Measurements from ENCODE around the gene PITX2.

PITX2 gene

DNA sequence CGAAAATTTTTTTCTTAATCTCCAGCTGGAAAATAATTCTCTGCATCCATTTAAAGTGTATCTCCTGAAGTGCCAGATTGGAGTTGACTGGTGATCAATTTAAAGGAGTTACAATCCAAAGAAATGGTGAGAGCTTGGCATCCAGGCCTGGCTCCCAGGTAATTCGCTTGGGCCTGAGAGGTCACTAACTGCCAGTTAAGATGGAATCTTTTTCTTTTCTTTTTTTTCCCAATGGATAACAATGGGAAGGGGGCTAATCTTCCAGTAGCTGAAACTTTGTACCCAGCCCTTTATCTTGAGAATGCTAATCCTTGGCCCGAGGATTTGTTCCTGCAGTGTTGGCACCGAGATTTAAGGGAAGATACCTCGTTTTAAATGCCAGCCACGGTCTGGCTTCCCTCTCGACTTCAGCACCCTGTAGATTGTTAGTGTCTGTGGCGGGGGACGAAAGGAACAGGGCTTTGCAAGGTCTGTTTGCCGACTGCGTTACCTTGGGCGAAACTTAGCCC is 13.3 kb upstream of the PITX2 start:
- no peak for DNase-seq

- no peak for DNase-seq
Observed at GRCh38 chr4:110635163-110635865, 12.4 kb upstream of the PITX2 start.

DNA sequence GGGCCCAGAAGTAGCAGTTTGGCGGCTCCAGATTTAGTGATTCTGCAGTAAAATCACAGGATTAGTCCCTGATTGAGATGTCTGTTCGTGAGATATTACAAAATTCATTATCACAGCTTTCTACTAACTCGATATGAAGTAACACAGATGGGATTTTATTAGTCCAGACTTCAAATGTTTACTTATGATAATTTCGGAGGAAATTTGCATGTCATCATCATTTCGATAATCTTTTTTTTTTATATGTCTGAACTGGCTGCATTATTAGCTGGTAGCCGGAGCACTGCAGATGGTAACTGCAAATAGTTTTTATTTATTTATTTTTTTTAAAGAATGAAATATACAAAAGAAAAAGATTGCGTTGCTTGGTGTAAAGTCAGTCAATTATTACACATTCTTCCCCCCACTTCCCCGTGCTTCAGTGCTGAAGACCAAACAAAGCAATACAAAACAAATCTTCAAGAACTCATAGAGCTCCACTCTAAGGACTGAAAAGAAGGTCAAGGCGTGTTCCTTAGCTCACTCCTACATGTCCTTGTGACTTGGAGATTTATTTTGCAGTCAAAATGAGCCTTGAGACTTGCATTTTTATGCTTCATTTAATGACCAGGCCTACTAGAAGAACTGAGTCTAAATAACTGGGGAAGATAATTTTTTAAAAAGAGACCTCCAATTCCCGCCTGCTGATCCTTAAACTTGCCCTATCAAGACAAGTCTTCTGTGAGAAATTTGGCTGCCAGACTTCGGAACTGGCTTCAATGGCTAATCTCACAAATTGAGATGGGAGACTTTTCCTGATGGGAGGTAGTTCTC is 11.7 kb upstream of the PITX2 start:
- no peak for DNase-seq

- DNase-seq = no peak
Observed at GRCh38 chr4:110633358-110634341, 10.8 kb upstream of the PITX2 start.

- no peak for DNase-seq
Observed at GRCh38 chr4:110632506-110633357, 9.9 kb upstream of the PITX2 start.

GRCh38 chr4:110631584-110632505 is 9.0 kb upstream of the PITX2 start:
- no peak for DNase-seq

- DNase-seq = no peak
Observed at GRCh38 chr4:110630688-110631402, 8.0 kb upstream of the PITX2 start.

DNA sequence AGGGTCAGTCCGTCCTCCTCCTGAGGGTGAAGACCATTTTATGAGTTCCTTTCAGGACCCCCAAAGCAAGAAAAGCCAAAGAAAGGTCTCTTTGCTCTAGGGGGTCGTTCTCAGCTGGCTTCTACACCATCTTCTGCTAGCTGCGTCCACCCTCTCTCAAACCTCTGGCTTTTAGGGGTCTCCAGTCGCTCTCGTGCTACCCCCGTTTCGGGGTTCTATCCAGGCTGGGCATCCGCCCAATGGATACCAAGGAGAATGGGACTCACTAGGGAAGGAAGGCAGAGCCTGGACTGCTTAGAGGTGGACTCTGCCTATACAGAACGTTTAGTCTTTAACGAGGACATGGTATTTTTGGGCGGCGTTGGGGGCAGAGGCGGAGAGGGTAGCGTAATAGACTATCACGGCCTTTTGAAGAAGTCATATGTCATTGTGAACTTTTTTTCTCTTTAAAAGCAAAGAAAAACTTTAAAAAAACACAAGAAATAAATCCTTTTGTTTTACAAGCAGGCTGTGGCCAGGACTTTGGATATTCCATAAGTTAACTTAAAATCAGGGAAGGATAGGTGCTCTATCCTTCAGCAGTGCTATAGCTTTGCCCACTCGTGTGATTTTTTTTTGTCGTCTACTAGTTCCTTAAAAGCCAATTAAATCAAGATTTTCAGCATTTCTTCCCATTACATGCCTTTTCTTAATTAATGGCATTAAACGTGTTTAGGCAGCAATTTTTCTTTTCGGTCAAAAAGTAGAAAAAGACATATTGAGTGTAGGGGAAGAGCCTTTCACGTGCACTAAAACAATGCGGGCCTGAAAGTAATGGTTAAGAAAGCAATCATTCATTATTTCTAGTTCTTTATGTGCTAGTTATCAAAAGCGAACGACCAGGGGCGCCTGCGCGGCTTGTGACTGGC is 7.2 kb upstream of the PITX2 start:
- DNase-seq = no peak

DNA sequence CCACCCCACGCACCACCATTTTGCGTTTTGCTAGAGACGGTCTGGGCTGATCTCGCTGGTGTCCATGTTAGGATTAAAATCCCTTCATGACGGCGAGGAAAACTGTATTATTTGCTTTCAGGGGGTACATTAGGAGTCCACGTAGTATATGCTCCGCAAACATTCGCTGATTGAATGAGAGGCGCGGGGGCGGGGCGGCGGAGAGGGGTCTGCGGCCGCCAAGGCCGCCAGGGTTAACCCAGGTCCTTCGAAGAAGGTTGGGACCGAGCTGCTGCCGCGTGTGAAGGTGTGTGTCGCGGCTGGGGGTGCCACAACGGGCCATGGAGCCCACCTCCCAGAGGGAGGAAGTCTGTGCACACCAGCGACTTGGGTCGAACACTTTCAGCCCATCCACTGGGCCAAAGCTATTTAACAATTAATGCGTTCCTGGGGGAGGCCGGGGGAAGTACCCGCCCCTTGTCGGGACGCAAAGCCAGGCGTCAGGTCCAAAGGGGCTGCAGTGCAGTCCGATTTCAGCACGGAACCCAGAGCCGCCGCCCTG is 6.4 kb upstream of the PITX2 start:
- no peak for DNase-seq

GRCh38 chr4:110628663-110629213 is 5.9 kb upstream of the PITX2 start:
- DNase-seq = no peak

- no peak for DNase-seq
Observed at GRCh38 chr4:110627977-110628662, 5.2 kb upstream of the PITX2 start.

DNA sequence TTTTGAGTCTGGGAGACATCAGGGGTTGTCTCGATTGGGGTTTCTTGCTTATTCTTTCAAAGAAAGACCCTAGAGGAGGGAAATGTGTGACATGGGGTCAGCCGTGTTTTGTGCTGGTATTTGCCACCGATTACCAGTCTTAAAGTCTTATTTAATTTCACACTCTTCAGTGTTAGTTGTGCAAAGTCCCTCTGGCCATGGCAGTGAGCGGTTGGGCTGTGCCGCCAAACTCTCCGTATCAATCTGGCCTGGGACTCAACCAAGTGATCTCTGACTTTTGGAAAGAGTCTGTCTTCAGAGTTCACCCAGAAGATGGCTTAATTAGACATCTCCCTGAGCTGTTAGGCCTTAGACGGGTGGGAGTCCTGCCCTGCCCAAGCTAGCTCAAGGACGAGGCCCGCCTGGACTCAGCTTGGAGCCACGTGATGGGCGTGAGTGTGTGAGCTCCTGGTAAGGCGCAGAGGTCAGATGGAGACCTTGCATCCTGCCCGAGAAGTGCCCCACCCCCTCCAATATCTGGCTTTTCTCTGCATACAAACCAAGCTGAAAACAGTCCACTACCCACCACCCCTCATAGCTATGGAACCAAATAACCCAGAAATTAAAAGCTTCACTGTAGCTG is 3.8 kb upstream of the PITX2 start:
- DNase-seq = no peak

GRCh38 chr4:110625576-110626257 is 2.8 kb upstream of the PITX2 start:
- DNase-seq = no peak

DNA sequence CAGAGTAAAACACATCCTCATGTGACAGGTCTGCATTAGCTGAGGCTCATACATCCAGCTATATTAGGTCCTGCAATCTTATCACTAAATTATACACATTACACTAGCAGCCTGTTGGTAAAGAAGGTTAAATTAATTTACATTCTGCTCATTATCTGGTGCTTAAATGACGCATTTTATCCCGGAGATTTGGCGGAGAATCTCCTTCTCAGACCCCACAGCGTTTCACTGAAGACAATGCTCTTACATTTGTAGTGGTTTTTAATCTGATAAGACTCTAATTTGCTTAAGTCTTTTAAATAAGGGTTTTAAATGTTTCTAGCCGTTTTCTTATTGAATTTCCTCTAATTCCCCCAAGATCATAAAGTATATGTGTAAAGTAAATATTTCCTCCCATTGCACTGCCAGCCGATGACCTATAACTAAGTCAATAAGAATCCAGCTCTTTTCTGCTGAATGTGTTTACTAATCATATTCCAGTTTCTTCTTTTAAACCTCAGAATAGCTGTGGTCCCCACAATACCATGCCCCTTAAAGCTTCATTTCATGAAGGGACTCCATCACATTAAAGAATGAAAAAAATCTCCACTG is 2.1 kb upstream of the PITX2 start:
- no peak for DNase-seq

GRCh38 chr4:110624398-110624780 is 1.5 kb upstream of the PITX2 start:
- no peak for DNase-seq

GRCh38 chr4:110623718-110624397 is 981 bp upstream of the PITX2 start:
- no peak for DNase-seq
